GM10266 (cell line): ENCODE data around the gene RAB21.

Experiments used
- DNase-seq: peaks from one replicate; pipeline ENCODE4 v3.0.0; 2012; ENCODE audit errors: extremely low spot score
- TF ChIP-seq, protein P1 (sequence below): IDR thresholded peaks from 2 replicates; pipeline ENCODE4 v1.5.1; 2012; ENCODE audit warnings: mild to moderate bottlenecking, low read depth; ENCODE audit not compliant: control insufficient read depth, insufficient read depth; ENCODE audit errors: missing control alignments

The RAB21 gene

GRCh38 chr12:71721783-71722505, 32.7 kb upstream of the RAB21 start:
- DNase-seq = no peak
- TF ChIP-seq, protein P1, sequence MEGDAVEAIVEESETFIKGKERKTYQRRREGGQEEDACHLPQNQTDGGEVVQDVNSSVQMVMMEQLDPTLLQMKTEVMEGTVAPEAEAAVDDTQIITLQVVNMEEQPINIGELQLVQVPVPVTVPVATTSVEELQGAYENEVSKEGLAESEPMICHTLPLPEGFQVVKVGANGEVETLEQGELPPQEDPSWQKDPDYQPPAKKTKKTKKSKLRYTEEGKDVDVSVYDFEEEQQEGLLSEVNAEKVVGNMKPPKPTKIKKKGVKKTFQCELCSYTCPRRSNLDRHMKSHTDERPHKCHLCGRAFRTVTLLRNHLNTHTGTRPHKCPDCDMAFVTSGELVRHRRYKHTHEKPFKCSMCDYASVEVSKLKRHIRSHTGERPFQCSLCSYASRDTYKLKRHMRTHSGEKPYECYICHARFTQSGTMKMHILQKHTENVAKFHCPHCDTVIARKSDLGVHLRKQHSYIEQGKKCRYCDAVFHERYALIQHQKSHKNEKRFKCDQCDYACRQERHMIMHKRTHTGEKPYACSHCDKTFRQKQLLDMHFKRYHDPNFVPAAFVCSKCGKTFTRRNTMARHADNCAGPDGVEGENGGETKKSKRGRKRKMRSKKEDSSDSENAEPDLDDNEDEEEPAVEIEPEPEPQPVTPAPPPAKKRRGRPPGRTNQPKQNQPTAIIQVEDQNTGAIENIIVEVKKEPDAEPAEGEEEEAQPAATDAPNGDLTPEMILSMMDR = no peak

DNA sequence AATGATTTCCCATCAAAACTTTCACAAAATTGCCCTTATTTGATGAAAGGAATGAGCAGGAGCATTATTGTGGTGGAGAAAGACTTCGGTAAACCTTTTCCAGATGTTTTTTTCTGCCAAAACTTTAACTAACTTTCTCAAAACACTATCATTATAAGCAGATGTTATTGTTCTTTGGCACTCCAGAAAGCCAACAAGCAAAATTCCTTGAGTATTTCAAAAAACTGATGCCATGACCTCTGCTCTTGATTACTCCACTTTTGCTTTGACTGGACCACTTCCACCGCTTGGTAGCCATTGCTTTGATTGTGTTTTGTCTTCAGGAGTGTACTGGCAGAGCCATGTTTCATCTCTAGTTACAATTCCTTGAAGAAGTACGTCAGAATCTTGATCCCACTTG, 29.7 kb upstream of the RAB21 start:
- TF ChIP-seq, protein P1 = no peak
- DNase-seq = no peak

DNA sequence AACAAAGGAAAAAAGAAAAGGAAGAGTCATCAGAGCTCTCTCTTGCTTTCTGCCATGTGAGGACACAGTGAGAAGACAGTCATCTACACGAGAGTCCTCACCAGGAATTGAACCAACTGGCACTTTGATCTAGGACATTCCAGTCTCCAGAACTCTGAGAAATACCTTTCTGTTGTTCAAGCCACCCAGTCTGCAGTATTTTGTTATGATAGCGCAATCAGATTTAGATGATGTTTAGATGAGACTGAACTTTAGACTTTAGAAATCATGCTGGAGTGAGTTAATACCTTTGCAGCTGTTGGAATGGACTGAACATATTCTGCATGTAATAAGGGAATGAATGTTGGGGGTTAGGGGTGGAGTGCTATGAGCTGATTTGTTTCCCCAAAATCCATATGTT, 28.1 kb upstream of the RAB21 start:
- TF ChIP-seq, protein P1 = no peak

DNA sequence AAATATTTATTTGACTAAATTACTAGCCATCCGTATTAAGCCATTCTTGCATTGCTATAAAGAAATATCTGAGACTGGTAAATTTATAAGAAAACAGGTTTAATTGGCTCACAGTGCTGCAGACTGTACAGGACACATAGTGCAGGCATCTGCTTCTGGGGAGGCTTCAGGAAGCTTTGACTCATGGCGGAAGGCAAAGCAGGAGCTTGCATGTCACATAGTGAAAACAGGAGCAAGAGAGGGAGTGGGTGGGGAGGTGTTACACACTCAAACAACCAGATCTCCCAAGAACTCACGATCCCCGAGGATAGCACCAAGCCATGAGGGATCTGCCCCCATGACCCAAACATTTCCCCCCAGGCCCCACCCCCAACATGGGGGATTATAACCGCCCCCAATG, 26.7 kb upstream of the RAB21 start:
- DNase-seq = no peak
- TF ChIP-seq, protein P1 = no peak

More for the DNA sequence above, 28.1 kb upstream of the RAB21 start:
- no peak for DNase-seq

DNA sequence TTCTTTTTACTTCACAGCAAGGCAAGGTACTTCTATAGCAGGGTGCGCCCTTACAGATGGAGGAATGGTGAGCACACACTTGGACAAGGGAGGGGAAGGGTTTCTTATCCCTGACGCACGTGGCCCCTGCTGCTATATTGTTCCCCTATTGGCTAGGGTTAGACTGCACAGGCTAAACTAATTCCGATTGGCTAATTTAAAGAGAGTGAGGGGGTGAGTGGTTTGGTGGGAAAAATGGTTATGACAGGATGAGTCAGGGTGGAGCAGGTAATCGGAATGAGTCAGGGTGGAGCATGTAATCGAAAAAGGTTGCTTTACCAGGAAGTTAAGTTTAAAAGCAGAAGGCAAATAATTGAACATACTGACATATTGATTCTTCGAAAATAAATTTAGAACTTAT, 23.7 kb upstream of the RAB21 start:
- TF ChIP-seq, protein P1 = no peak
- DNase-seq = no peak

GRCh38 chr12:71731439-71732356, 23.0 kb upstream of the RAB21 start:
- DNase-seq = no peak
- TF ChIP-seq, protein P1 = no peak

GRCh38 chr12:71732357-71732712, 22.3 kb upstream of the RAB21 start:
- TF ChIP-seq, protein P1 = no peak

More at GRCh38 chr12:71732357-71732712, 22.3 kb upstream of the RAB21 start:
- no peak for DNase-seq
